Left ventricle myocardium superior (tissue), 1 donor: ENCODE results near the gene APOBEC3F. TPM values are rescaled to one million over a fixed set of nuclear protein-coding genes. Genes with fewer than 3 reads are reported as not detected.
"Not testable (repeated sequence)": the region's sequence is repeated elsewhere in the genome, so short reads cannot be mapped to it uniquely, and the experiment has no call there.

Source experiments
- ATAC-seq: fragments of 200-7000 bp; cut with Tn5 transposase; one replicate; pipeline ENCODE4 v1.9.1; 2020; ENCODE audit warnings: mild to moderate bottlenecking, moderate library complexity
- DNase-seq: peaks from one replicate; pipeline ENCODE4 v3.0.0-alpha.2; 2020
- intact Hi-C: fragments of 100-400 bp; cut with micrococcal nuclease; formaldehyde crosslinking; loops from one replicate; pipeline ENCODE4 v1.11.0; 2022
- long read RNA-seq: library from polyadenylated mRNA; unstranded; transcript quantifications from one replicate; pipeline ENCODE4 v2.0.0, GENCODE V29; 2021
- total RNA-seq: library from RNA; stranded (reverse); fragmentation: NEBNext Ultra II Directional; extraction: Animal tissue kit (Norgen Biotek cat#: 25700); gene quantifications from one replicate; pipeline ENCODE4 v1.2.1, GENCODE V29; 2021
- donor health status: DM: no; HTN: yes; CAD: no; lungs with severe emphysema.

APOBEC3F gene
- 4.4 TPM for total RNA-seq
- long read RNA-seq, partial matches to known transcripts, result 0 of 6 reads
- long read RNA-seq, other reads (novel, unspliced or antisense), result 2 of 6 reads

- intact Hi-C loops, result not testable (repeated sequence)
- ATAC-seq (peak; percentile 95), DNase-seq (peak; percentile 58)
These were observed at the start of gene APOBEC3F for GRCh38 chr22:39040538-39041296. APOBEC3F (plus strand) TSS chr22:39040864; CDS start chr22:39040961, 97 bp downstream.

- DNase-seq, result peak; percentile 39
- peak; percentile 88 for ATAC-seq
- intact Hi-C loops, result not testable (repeated sequence)
These were observed 47.7 kb upstream of the APOBEC3F start for GRCh38 chr22:38992871-38993371.

GRCh38 chr22:38996105-38996504, 44.6 kb upstream of the APOBEC3F start:
- ATAC-seq (no peak), DNase-seq (no peak)
- intact Hi-C loops, result no loop called here

GRCh38 chr22:38997518-38997917, 43.1 kb upstream of the APOBEC3F start:
- ATAC-seq (no peak), DNase-seq (no peak)
- intact Hi-C loops, result no loop called here

GRCh38 chr22:39003165-39003638, 37.5 kb upstream of the APOBEC3F start:
- intact Hi-C loops, result no loop called here
- DNase-seq, result peak; percentile 71
- ATAC-seq, result peak; percentile 95

GRCh38 chr22:39007177-39007576, 33.5 kb upstream of the APOBEC3F start:
- intact Hi-C loops, result no loop called here
- no peak for DNase-seq
- ATAC-seq, result no peak

- DNase-seq, intact Hi-C loops: not testable (repeated sequence)
- ATAC-seq, result peak; percentile 40
These were observed 32.3 kb upstream of the APOBEC3F start for GRCh38 chr22:39008271-39008850.

GRCh38 chr22:39010946-39011345, 29.7 kb upstream of the APOBEC3F start:
- ATAC-seq (no peak), DNase-seq (no peak)
- intact Hi-C loops, result no loop called here

- DNase-seq (no peak), ATAC-seq (no peak)
- intact Hi-C loops, result no loop called here
These were observed 27.8 kb upstream of the APOBEC3F start for GRCh38 chr22:39012533-39013511.

GRCh38 chr22:39013561-39013941, 27.1 kb upstream of the APOBEC3F start:
- peak; percentile 38 for ATAC-seq
- intact Hi-C loops, DNase-seq: not testable (repeated sequence)

- intact Hi-C loops, result no loop called here
- ATAC-seq (peak; percentile 96), DNase-seq (peak; percentile 77)
These were observed 26.5 kb upstream of the APOBEC3F start, which contains the start of gene APOBEC3C for GRCh38 chr22:39013942-39014722. APOBEC3C (plus strand) TSS chr22:39014257; CDS start chr22:39014363, 106 bp downstream.

- DNase-seq, intact Hi-C loops: not testable (repeated sequence)
- peak; percentile 5 for ATAC-seq
These were observed 25.9 kb upstream of the APOBEC3F start for GRCh38 chr22:39014723-39015121.

GRCh38 chr22:39016592-39016991, 24.1 kb upstream of the APOBEC3F start:
- DNase-seq, result no peak
- ATAC-seq, result no peak
- intact Hi-C loops, result no loop called here

GRCh38 chr22:39017596-39018365, 22.9 kb upstream of the APOBEC3F start:
- ATAC-seq (no peak), DNase-seq (no peak)
- intact Hi-C loops, result no loop called here

GRCh38 chr22:39020021-39020651, 20.5 kb upstream of the APOBEC3F start:
- DNase-seq, intact Hi-C loops: not testable (repeated sequence)
- peak; percentile 8 for ATAC-seq

GRCh38 chr22:39021552-39022250, 19.0 kb upstream of the APOBEC3F start:
- intact Hi-C loops, result no loop called here
- ATAC-seq (peak; percentile 5), DNase-seq (no peak)
